A673 (cell line): Measurements from ENCODE around the gene RPTOR.

Experiments
- EZH2 ChIP-seq: fragments of 200-600 bp; sonication (generic); IDR thresholded peaks from 2 replicates; pipeline ENCODE4 v1.6.1; 2017; ENCODE audit warnings: borderline replicate concordance, low read depth, mild to moderate bottlenecking, mixed read lengths, antibody characterized with exemption, low read length; ENCODE audit not compliant: poor library complexity, severe bottlenecking
- TF ChIP-seq, protein P1 (sequence below): fragments of 300-800, 200-600 bp; sonication (generic); conservative IDR thresholded peaks from 2 replicates; pipeline ENCODE4 v1.5.1; 2017; ENCODE audit warnings: low read depth, mild to moderate bottlenecking, antibody characterized with exemption, low read length, moderate library complexity, mixed read lengths

DNA sequence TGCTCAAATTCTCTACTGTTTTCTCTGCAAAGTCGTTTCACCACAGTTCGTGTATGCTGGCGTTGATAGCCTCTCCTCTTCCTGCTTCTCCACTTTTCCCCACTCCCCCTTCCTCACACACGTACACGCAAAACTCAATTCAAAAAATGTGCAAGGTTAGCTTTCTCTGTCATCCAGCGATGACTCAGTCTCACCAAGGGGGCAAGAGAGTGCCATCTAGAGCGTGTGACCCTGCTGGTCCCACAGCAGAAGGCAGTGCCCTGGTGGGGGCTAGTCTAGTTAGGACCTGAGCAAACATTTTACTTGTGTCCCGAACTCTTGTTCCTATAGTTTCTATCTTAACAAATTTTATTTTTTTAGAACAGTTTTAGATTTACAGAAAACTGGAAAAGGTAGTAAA is 325.8 kb downstream of the RPTOR start:
- TF ChIP-seq, protein P1, sequence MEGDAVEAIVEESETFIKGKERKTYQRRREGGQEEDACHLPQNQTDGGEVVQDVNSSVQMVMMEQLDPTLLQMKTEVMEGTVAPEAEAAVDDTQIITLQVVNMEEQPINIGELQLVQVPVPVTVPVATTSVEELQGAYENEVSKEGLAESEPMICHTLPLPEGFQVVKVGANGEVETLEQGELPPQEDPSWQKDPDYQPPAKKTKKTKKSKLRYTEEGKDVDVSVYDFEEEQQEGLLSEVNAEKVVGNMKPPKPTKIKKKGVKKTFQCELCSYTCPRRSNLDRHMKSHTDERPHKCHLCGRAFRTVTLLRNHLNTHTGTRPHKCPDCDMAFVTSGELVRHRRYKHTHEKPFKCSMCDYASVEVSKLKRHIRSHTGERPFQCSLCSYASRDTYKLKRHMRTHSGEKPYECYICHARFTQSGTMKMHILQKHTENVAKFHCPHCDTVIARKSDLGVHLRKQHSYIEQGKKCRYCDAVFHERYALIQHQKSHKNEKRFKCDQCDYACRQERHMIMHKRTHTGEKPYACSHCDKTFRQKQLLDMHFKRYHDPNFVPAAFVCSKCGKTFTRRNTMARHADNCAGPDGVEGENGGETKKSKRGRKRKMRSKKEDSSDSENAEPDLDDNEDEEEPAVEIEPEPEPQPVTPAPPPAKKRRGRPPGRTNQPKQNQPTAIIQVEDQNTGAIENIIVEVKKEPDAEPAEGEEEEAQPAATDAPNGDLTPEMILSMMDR: no peak
- no peak for TF ChIP-seq EZH2
